NB4 (cell line): ENCODE results near the gene TSPAN33.

ENCODE experiments used
- CTCF ChIP-seq: IDR thresholded peaks from one replicate; pipeline ENCODE4 v1.5.1; 2012; ENCODE audit warnings: low read depth, low read length
- MAX ChIP-seq: IDR thresholded peaks from 2 replicates; pipeline ENCODE4 v1.6.1; 2011; ENCODE audit warnings: low read depth, low read length
- POLR2A ChIP-seq: IDR thresholded peaks from 2 replicates; pipeline ENCODE4 v1.6.1; 2011; ENCODE audit warnings: mild to moderate bottlenecking; ENCODE audit not compliant: insufficient read length; ENCODE audit errors: extremely low read depth

- TF ChIP-seq POLR2A (no peak), CTCF (no peak), MAX (no peak)
These were observed at the start of gene TSPAN33 for GRCh38 chr7:129144095-129144833.
